Transverse colon (tissue), 3 donors: ENCODE measurements around the gene IQCM.

Experiments
- CTCF ChIP-seq, 5 experiments: fragments of 200-600 bp in 3 of 5; fragments of 450-650 bp in 2 of 5; sonication (generic) in 3 of 5; IDR thresholded peaks; 1 replicate in 2 of 5; 2 replicates in 3 of 5; pipeline ENCODE4 v1.5.1; 2016 to 2017; ENCODE audit warnings: antibody characterized with exemption in 5 of 5, inconsistent platforms in 3 of 5, mild to moderate bottlenecking in 2 of 5, moderate library complexity in 1 of 5
- POLR2A ChIP-seq: fragments of 450-650 bp; IDR thresholded peaks from one replicate; pipeline ENCODE4 v1.6.1; 2016; ENCODE audit warnings: antibody characterized with exemption, mild to moderate bottlenecking, moderate library complexity

DNA sequence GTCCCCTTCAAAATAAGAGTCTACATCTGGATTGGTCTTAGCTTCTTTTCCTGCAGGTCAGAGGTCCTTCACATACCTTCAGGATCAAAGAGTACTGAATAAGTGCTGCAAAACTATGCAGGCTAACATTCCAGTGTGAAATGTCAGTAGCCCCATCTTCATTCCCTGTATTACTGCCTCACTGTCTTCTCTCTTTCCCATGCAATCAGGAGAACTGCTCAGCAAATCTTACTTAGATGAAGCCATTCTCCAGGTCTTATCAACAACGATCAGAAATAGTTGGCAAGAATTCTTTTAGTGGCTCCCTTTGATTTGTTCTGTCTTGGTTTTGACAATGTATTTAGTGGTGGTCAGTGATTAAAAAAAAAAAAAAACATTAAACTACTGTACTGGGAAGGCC is 26.0 kb upstream of the IQCM start:
- no peak for TF ChIP-seq CTCF (IDR thresholded peaks at IDR 0.05)
- no peak for TF ChIP-seq POLR2A
